CD4-positive, alpha-beta T cell (primary cell): Measurements from ENCODE around the gene PPP1R3D. TPM values are rescaled to one million over a fixed set of nuclear protein-coding genes. Genes with fewer than 3 reads are reported as not detected.

Experiments used
- ATAC-seq: fragments of 200-7000 bp; cut with Tn5 transposase; one replicate; pipeline ENCODE4 v1.10.0; 2022; ENCODE audit warnings: mild to moderate bottlenecking; ENCODE audit not compliant: poor library complexity
- CTCF ChIA-PET: fragments of 350-600 bp; sonication (Branson Sonifier 250); formaldehyde crosslinking; loops from one replicate; lab custom pipeline; 2021; ENCODE audit warnings: antibody characterized with exemption, inconsistent platforms; lab: Charles Lee
- POLR2A ChIA-PET: fragments of 350-600 bp; sonication (Branson Sonifier 250); formaldehyde crosslinking; loops from one replicate; lab custom pipeline; 2021; ENCODE audit warnings: antibody characterized with exemption, inconsistent platforms; lab: Charles Lee
- DNase-seq, 14 experiments: peaks; one replicate each; pipeline ENCODE4 v3.0.0-alpha.2; 2013 to 2020; ENCODE audit warnings: mixed read lengths in 2 of 14
- H3K27ac ChIP-seq, 2 donors: one replicate each; pipeline versions ENCODE4 v1.5.1 to v1.7.0; 2013; ENCODE audit warnings: low read length in 2 of 2, low read depth in 1 of 2, mild to moderate bottlenecking in 1 of 2
- H3K27me3 ChIP-seq, 2 experiments: 1 replicate in 1 of 2; 2 replicates in 1 of 2; pipeline versions ENCODE4 v1.6.1 to v1.7.0; 2013; ENCODE audit warnings: low read length in 2 of 2, control low read depth in 1 of 2, mild to moderate bottlenecking in 1 of 2, moderate library complexity in 1 of 2; ENCODE audit not compliant: insufficient read depth in 2 of 2, control insufficient read depth in 1 of 2
- H3K36me3 ChIP-seq: one replicate; pipeline ENCODE4 v1.6.1; 2013; ENCODE audit warnings: low read length, control low read depth; ENCODE audit not compliant: insufficient read depth
- H3K4me1 ChIP-seq: one replicate; pipeline ENCODE4 v1.6.1; 2013; ENCODE audit warnings: low read length, control low read depth; ENCODE audit not compliant: insufficient read depth
- H3K4me3 ChIP-seq: one replicate; pipeline ENCODE4 v1.5.1; 2013; ENCODE audit warnings: mild to moderate bottlenecking, low read length, moderate library complexity
- H3K9me3 ChIP-seq, 2 experiments: 1 replicate in 1 of 2; 2 replicates in 1 of 2; pipeline versions ENCODE4 v1.6.1 to v1.7.0; 2013; ENCODE audit warnings: low read length in 2 of 2, mild to moderate bottlenecking in 2 of 2, control low read depth in 1 of 2, moderate library complexity in 1 of 2; ENCODE audit not compliant: control insufficient read depth in 1 of 2, insufficient read depth in 1 of 2
- H3K27ac Mint-ChIP-seq: one replicate; pipeline ENCODE4 v1.8.0; 2020; ENCODE audit warnings: mixed read lengths
- H3K27me3 Mint-ChIP-seq: one replicate; pipeline ENCODE4 v1.8.0; 2021; ENCODE audit warnings: mixed read lengths
- H3K36me3 Mint-ChIP-seq: one replicate; pipeline ENCODE4 v1.8.0; 2021; ENCODE audit warnings: low read depth, mixed read lengths
- H3K4me1 Mint-ChIP-seq: one replicate; pipeline ENCODE4 v1.8.0; 2021; ENCODE audit warnings: low read depth, mixed read lengths
- H3K4me3 Mint-ChIP-seq: one replicate; pipeline ENCODE4 v1.8.0; 2020; ENCODE audit warnings: mild to moderate bottlenecking, mixed read lengths
- H3K9me3 Mint-ChIP-seq: one replicate; pipeline ENCODE4 v1.8.0; 2020; ENCODE audit warnings: mixed read lengths
- CTCF ChIP-seq: fragments of 200-600 bp; IDR thresholded peaks from one replicate; pipeline ENCODE4 v1.8.0; 2022; ENCODE audit warnings: antibody characterized with exemption, mild to moderate bottlenecking
- intact Hi-C, 2 experiments: fragments of 100-400 bp; cut with DNase I in 1 of 2; cut with micrococcal nuclease in 1 of 2; formaldehyde crosslinking; loops; one replicate each; pipeline versions ENCODE4 v1.15.1 to v1.9.0; 2023 to 2025; cut with DNase I, micrococcal nuclease
- total RNA-seq, 174 experiments: library from RNA in 2 of 174; stranded (reverse) in 2 of 174; gene quantifications; one replicate each; pipeline ENCODE4 v1.2.3 and lab custom pipeline; 2021 to 2026

PPP1R3D gene
- total RNA-seq, 2 experiments from 2014 or later, result 5.1 to 5.4 TPM

- no peaks in the 10 kb centered on the region for H3K36me3 Mint-ChIP-seq
- no peak for ATAC-seq
- H3K36me3 ChIP-seq, result no peaks in the 10 kb centered on the region
- no peaks in the 10 kb centered on the region for H3K4me1 Mint-ChIP-seq
- no peak for TF ChIP-seq CTCF
- no peaks in the 10 kb centered on the region for H3K9me3 Mint-ChIP-seq
- H3K27ac Mint-ChIP-seq, result no peak overlapping the region
- H3K4me1 ChIP-seq, result no peaks in the 10 kb centered on the region
- DNase-seq, result no peak
- H3K4me3 Mint-ChIP-seq, result no peak overlapping the region
- ChIA-PET CTCF (no interaction called here), POLR2A (no interaction called here)
- intact Hi-C loops, result no loop called here
- no peaks in the 10 kb centered on the region for H3K9me3 ChIP-seq
- H3K27me3 Mint-ChIP-seq, result no peaks in the 10 kb centered on the region
- H3K4me3 ChIP-seq, result no peak overlapping the region
- H3K27me3 ChIP-seq, result no peaks in the 10 kb centered on the region
- H3K27ac ChIP-seq, result no peak overlapping the region
Observed at GRCh38 chr20:59972037-59972801, 32.1 kb upstream of the PPP1R3D start.

GRCh38 chr20:59971428-59971827 is 31.3 kb upstream of the PPP1R3D start:
- H3K9me3 Mint-ChIP-seq, result no peaks in the 10 kb centered on the region
- no peak overlapping the region for H3K27ac Mint-ChIP-seq
- Histone ChIP-seq H3K27me3 (no peaks in the 10 kb centered on the region), H3K4me1 (no peaks in the 10 kb centered on the region), H3K9me3 (no peaks in the 10 kb centered on the region), H3K4me3 (no peak overlapping the region), H3K27ac (no peak overlapping the region), H3K36me3 (no peaks in the 10 kb centered on the region)
- H3K4me3 Mint-ChIP-seq, result no peak overlapping the region
- intact Hi-C loops, result no loop called here
- ChIA-PET POLR2A (no interaction called here), CTCF (no interaction called here)
- no peak for DNase-seq
- ATAC-seq, result no peak
- no peaks in the 10 kb centered on the region for H3K36me3 Mint-ChIP-seq
- no peak for TF ChIP-seq CTCF
- H3K4me1 Mint-ChIP-seq, result no peaks in the 10 kb centered on the region
- no peaks in the 10 kb centered on the region for H3K27me3 Mint-ChIP-seq

- no peak for DNase-seq
- no peaks in the 10 kb centered on the region for H3K9me3 ChIP-seq
- POLR2A ChIA-PET, result no interaction called here
Observed at GRCh38 chr20:59966428-59966827, 26.3 kb upstream of the PPP1R3D start.

More at GRCh38 chr20:59966428-59966827, 26.3 kb upstream of the PPP1R3D start:
- Histone ChIP-seq H3K27me3 (no peaks in the 10 kb centered on the region), H3K27ac (no peak overlapping the region), H3K4me3 (no peak overlapping the region), H3K36me3 (no peaks in the 10 kb centered on the region), H3K4me1 (no peaks in the 10 kb centered on the region)
- TF ChIP-seq CTCF, result no peak
- H3K4me3 Mint-ChIP-seq, result no peak overlapping the region
- H3K9me3 Mint-ChIP-seq, result no peaks in the 10 kb centered on the region
- intact Hi-C loops, result no loop called here
- no peak overlapping the region for H3K27ac Mint-ChIP-seq
- H3K27me3 Mint-ChIP-seq, result no peaks in the 10 kb centered on the region
- CTCF ChIA-PET, result no interaction called here
- H3K36me3 Mint-ChIP-seq, result no peaks in the 10 kb centered on the region
- H3K4me1 Mint-ChIP-seq, result no peaks in the 10 kb centered on the region
- ATAC-seq, result no peak
